ENCODE data around the gene CDH24. TPM values are rescaled to one million over a fixed set of nuclear protein-coding genes. Genes with fewer than 3 reads are reported as not detected.

The CDH24 gene
- total and polyA plus RNA-seq, 2 experiments from 2014 or later = 4.4 to 17.8 TPM

- TF ChIP-seq STAT1 (IDR thresholded peaks at IDR 0.05; ENCODE audit: unreplicated experiment) (no peak), ZNF114 (CRISPR knock-in tag; IDR thresholded peaks at IDR 0.05) (no peak), EZH2 (IDR thresholded peaks at IDR 0.05; ENCODE audit: low read depth, unreplicated experiment) (no peak), JUNB (IDR thresholded peaks at IDR 0.05; ENCODE audit: unreplicated experiment) (no peak), CREB1 (CRISPR knock-in tag; IDR thresholded peaks at IDR 0.05; ENCODE audit: low read depth) (no peak), ZNF331 (CRISPR knock-in tag; IDR thresholded peaks at IDR 0.05; ENCODE audit: low read depth) (no peak), POLR2AphosphoS5 (IDR thresholded peaks at IDR 0.05; ENCODE audit: low read depth) (no peak)
- TF ChIP-seq, protein P1, sequence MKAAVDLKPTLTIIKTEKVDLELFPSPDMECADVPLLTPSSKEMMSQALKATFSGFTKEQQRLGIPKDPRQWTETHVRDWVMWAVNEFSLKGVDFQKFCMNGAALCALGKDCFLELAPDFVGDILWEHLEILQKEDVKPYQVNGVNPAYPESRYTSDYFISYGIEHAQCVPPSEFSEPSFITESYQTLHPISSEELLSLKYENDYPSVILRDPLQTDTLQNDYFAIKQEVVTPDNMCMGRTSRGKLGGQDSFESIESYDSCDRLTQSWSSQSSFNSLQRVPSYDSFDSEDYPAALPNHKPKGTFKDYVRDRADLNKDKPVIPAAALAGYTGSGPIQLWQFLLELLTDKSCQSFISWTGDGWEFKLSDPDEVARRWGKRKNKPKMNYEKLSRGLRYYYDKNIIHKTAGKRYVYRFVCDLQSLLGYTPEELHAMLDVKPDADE (IDR thresholded peaks at IDR 0.05) = no peak
Measured at GRCh38 chr14:23035303-23036144, 21.8 kb downstream of the CDH24 start (continued).

DNA sequence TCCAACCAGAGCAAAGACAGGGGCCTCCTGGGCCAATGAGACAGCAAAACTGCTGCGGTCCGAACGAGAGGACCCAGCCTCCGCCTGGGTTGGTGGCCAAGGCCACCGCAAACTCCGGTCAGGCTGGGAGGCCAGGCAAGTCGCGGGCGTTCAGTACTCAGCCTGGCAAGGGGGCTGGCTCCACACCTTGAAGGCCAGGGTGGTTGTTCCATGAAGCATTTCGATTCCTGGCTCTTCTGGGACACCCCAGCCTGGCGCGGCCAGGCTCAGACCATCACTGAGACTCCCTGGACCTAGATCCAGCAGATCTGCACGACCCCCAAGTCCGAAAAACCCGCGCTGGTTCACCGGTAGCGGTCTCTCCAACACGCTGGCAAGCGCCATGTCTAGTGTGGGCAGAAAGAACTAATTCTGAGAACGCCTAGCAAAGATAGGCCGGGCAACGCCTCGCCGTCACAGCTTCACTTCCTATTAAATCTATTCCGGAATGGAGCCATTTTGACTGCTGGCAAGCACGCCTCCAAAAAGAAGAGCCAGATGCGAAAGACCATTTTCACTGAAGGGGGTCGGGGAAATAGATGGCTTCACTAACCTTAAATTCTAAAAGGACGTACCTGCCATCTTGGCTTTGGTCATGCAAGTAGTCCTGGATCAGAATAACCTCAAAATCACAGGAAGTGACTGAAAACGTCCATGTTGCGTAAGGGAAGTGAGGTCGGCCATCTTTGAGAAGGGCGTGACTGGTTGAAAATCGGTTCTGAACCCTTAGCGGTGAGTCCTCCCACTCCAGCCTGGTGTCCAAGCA lies 22.6 kb downstream of the CDH24 start, which contains the start of gene PSMB5:
Gene PSMB5 (minus strand): TSS at position 403 of the 805 bp plus-strand sequence. CDS start 19 bp downstream, at position 384.
- peaks cover 41% of the 10 kb centered on the region for H3K36me3 Mint-ChIP-seq (ENCODE audit: low read depth)
- peak within 1 kb of the TSS; percentile 95 for H3K4me3 Mint-ChIP-seq
- H2AFZ ChIP-seq = peak within 1 kb of the TSS; percentile 7
- peak within 1 kb of the TSS; percentile 75 for H3K4me3 ChIP-seq
- peaks cover 10% of the 10 kb centered on the region for H3K4me1 ChIP-seq (ENCODE audit: insufficient read depth)
- peaks cover 17% of the 10 kb centered on the region for H3K4me1 Mint-ChIP-seq
- H3K79me2 ChIP-seq (replicated peaks; ENCODE audit: insufficient read depth) = peaks cover 41% of the 10 kb centered on the region
- H3F3A ChIP-seq (replicated peaks; ENCODE audit: low read depth) = peaks cover 6% of the 10 kb centered on the region; the same call in 1 of the 2 replicates
- H3K36me3 ChIP-seq (ENCODE audit: insufficient read depth) = peaks cover 31% of the 10 kb centered on the region
- peak; percentile 98 for DNase-seq (ENCODE audit: low spot score)
- no peaks in the 10 kb centered on the region for H3K27me3 ChIP-seq (ENCODE audit: insufficient read depth)
- no peaks in the 10 kb centered on the region for H3K27me3 Mint-ChIP-seq (ENCODE audit: insufficient read depth, low read depth, poor library complexity)
- H4K20me1 ChIP-seq (replicated peaks; ENCODE audit: insufficient read depth) = no peaks in the 10 kb centered on the region
- H3K9me3 Mint-ChIP-seq = no peaks in the 10 kb centered on the region
- H3K9me2 ChIP-seq (ENCODE audit: insufficient read depth) = 0 out of 2 replicates have a peak, but pooled peaks cover 4% of the 10 kb centered on the region
- ATAC-seq = peak; percentile 96
- TF ChIP-seq, protein P1 (IDR thresholded peaks at IDR 0.05) = peak; percentile 91
- TF ChIP-seq EZH2 (IDR thresholded peaks at IDR 0.05; ENCODE audit: low read depth, unreplicated experiment) (no peak), CTCF (conservative IDR thresholded peaks at IDR 0.05; ENCODE audit: low read depth in 2 of 2) (no peak), CREB1 (CRISPR knock-in tag; IDR thresholded peaks at IDR 0.05; ENCODE audit: low read depth) (peak; percentile 76), POLR2AphosphoS5 (IDR thresholded peaks at IDR 0.05; ENCODE audit: low read depth) (peak; percentile 76)
- H3K27ac Mint-ChIP-seq = peak within 1 kb of the TSS; percentile 100
- peak within 1 kb of the TSS; percentile 27 for H3K4me2 ChIP-seq
- H3K27ac ChIP-seq (ENCODE audit: low read depth) = peak within 1 kb of the TSS; percentile 88
